GM12874 (cell line): ENCODE data around the gene CFAP46.

Experiments
- TF ChIP-seq, protein P1 (sequence below): IDR thresholded peaks from 2 replicates; pipeline ENCODE4 v1.5.1; 2011; ENCODE audit warnings: low read depth, mild to moderate bottlenecking, control low read depth, low read length, moderate library complexity; ENCODE audit not compliant: insufficient read depth

CFAP46 gene

GRCh38 chr10:132943791-132944404, 1.5 kb upstream of the CFAP46 start:
- TF ChIP-seq, protein P1, sequence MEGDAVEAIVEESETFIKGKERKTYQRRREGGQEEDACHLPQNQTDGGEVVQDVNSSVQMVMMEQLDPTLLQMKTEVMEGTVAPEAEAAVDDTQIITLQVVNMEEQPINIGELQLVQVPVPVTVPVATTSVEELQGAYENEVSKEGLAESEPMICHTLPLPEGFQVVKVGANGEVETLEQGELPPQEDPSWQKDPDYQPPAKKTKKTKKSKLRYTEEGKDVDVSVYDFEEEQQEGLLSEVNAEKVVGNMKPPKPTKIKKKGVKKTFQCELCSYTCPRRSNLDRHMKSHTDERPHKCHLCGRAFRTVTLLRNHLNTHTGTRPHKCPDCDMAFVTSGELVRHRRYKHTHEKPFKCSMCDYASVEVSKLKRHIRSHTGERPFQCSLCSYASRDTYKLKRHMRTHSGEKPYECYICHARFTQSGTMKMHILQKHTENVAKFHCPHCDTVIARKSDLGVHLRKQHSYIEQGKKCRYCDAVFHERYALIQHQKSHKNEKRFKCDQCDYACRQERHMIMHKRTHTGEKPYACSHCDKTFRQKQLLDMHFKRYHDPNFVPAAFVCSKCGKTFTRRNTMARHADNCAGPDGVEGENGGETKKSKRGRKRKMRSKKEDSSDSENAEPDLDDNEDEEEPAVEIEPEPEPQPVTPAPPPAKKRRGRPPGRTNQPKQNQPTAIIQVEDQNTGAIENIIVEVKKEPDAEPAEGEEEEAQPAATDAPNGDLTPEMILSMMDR: no peak

DNA sequence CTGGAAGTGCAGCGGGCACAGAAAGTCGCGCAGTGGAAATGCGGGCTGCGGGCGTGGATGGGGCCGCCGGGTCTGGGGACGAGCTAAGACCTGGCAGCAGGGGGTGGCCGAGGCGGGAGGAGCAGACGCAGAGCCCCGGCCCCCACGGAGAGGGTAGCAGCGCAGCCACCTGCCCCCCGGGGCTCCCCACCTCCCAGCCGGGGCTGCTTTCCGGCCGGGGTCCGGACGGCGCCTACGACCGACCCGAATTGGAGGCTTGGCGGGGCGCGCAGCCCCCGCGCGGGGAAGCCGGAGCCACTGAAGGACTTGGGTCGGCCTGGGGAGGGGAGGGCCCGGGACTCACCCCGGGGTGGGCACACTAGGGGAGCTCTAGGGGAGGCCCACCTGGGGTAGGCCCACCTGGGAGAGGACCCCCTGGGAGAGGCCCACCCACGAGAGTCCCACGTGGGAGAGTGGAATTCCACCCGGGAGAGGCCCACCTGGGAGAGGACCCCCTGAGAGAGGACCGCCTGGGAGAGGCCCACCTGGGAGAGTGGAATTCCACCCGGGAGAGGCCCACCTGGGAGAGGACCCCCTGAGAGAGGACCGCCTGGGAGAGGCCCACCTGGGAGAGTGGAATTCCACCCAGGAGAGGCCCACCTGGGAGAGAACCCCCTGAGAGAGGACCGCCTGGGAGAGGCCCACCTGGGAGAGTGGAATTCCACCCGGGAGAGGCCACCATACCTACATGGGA, 854 bp upstream of the CFAP46 start:
- TF ChIP-seq, protein P1: no peak

DNA sequence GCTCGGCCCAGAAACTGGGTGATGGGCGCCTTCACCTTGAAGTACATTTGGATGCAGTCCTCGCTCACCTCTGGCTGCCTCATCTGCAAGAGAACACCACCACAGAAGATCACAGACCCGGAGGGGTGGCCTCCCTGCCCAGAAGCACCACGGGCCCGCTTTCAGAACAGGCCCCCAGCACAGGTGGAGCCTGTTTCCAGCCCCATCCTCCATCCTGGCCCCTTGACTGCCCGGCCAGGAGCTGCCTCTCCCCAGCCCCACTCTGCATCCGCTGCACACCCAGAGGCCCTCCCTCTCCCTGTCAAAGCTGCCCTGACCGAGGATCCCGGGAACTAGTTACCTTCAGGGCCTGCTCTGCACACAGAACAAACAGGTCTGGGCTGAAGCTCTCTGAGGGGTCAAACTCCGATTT, 724 bp downstream of the CFAP46 start:
- TF ChIP-seq, protein P1: no peak

GRCh38 chr10:132940791-132941465, 1.4 kb downstream of the CFAP46 start:
- TF ChIP-seq, protein P1: no peak

DNA sequence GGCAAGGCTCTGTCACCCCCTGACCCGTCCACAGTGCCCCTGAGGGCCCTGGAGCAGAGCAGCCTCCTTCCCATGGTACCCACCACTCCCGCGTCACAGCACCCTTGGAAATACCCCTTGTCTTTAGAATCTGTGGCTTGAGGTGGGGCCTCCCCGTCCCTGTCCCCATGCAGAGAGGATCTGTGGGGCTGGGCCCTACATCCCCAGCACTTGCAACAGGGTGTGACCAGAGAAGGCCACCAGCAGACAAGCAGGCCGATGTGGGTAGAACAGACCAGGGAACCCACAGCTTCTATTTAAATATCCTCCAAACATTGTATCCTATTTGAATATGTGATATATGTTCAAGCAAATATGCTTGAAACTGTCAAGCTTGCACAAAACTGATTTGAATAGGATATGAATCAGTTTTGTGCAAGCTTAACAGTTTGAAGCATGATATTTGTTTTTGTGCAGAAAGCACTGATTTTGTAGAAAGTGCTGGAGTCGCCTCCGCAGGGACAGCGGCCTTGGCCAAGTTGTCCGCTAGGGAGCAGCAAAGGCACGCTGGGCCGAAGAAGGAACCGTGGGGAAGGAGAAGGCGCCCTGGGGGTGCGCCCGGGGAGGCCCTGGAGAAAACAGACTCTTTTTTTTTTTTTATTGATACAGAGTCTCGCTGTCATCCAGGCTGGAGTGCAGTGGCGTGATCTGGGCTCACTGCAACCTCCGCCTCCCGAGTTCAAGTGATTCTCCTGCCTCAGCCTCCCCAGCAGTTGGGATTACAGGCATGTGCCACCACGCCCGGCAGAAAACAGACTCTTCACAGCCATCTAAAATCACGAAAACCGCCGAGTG, 2.2 kb downstream of the CFAP46 start:
- TF ChIP-seq, protein P1: peak; percentile 66

DNA sequence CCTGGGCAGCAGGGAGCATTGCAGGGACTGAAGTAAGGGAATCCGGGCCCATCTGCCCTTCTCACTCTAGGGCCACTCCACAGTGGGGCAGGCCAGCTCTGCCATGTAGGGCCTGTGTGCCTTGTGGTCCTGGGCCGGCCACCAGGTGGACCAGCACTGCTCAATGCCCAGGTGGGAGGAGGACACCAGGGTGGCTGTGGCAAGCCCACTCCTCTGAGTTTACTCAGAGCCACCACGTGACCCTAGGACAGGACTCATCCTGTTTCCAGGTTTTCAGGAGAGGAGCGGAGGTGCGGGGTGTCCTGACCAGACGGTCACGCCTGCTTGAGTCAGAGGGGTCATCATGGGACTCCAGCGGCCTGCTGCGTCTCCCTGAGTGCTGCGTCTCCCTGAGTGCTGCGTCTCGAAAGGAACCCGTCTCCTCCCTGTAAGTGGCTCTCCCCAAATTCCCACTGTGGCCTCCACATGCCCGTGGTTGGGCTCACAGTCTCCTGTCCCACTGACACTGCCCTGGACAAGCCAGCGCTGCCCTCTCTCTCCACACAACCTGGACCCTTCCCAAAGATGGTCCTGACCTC, 2.9 kb downstream of the CFAP46 start:
- TF ChIP-seq, protein P1: no peak
